ENCODE results near the gene LIMK1. TPM values are rescaled to one million over a fixed set of nuclear protein-coding genes. Genes with fewer than 3 reads are reported as not detected.
"Not testable (repeated sequence)": the region's sequence is repeated elsewhere in the genome, so short reads cannot be mapped to it uniquely, and the experiment has no call there.

LIMK1 gene
- total RNA-seq, 1 experiment from 2014 or later: 43.4 TPM

DNA sequence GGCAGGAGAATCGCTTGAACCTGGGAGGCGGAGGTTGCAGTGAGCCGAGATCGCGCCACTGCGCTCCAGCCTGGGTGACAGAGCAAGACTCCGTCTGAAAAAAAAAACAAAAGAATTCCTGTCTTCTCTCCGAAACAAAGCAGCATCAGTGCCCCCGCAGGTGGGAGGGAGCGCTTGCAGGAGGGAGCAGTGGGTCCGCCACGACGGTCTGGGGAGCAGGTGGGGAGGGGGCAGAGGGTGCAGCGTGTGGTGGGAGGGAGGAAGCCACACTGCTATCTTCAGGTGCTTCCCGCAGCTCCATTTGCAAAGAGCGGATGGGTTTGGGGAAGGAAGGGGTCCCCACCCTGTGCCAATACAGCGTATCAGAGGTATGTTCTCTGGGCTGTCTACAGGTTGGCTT, 31.7 kb downstream of the LIMK1 start:
- DNase-seq: no peak
- Histone ChIP-seq H3K27ac (no peak overlapping the region), H3K4me3 (no peak overlapping the region), H3K9me3 (replicated peaks) (no peaks in the 10 kb centered on the region), H3K36me3 (peaks cover 59% of the 10 kb centered on the region), H3K27me3 (no peaks in the 10 kb centered on the region), H3K4me1 (no peaks in the 10 kb centered on the region)

DNA sequence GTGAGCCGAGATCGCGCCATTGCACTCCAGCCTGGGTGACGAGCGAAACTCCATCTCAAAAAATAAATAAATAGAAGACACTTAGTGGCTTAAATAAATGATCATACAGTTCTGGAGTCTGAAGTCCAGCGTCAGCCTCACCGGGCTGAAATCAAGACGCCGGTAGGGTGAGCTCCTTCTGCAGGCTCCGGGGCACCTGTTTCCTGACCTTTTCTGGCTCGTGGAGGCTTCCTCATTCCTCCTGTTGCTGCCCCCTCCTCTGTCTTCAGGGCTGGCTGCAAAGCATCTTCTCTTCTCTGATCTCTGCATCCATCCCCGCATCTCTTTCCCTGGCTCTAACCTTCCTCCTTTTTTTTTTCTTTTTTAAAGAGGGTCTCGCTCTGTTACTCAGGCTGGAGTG, 32.8 kb downstream of the LIMK1 start:
- Histone ChIP-seq H3K36me3 (peaks cover 50% of the 10 kb centered on the region), H3K9me3 (replicated peaks) (no peaks in the 10 kb centered on the region), H3K4me3 (no peak overlapping the region), H3K4me1 (no peaks in the 10 kb centered on the region), H3K27ac (no peak overlapping the region), H3K27me3 (no peaks in the 10 kb centered on the region)
- no peak for DNase-seq

DNA sequence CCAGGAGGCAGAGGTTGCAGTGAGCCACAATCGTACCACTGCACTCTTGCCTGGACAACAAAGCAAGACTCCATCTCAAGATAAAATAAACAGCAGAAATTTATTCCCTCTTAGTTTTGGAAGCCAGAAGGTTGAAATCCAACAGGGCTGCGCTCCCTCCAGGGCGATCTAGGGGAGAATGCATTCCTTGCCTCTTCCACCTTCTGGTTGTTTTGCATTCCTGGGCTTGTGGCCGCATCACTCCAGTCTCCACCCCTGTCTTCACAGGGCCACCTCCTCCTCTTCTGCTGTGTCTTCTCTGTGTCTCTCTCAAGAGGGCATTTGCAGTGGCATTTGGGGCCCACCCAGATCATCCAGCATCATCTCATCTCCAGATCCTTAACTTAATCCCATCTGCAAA, 36.2 kb downstream of the LIMK1 start:
- DNase-seq: no peak
- no peaks in the 10 kb centered on the region for H3K9me3 ChIP-seq (replicated peaks)
- H3K4me1 ChIP-seq: no peaks in the 10 kb centered on the region
- H3K27ac ChIP-seq: no peak overlapping the region
- no peaks in the 10 kb centered on the region for H3K27me3 ChIP-seq
- peaks cover 28% of the 10 kb centered on the region for H3K36me3 ChIP-seq
- no peak overlapping the region for H3K4me3 ChIP-seq

GRCh38 chr7:74121401-74122249, 38.0 kb downstream of the LIMK1 start:
- no peaks in the 10 kb centered on the region for H3K27me3 ChIP-seq
- no peak for DNase-seq
- H3K4me3 ChIP-seq: no peak overlapping the region
- H3K4me1 ChIP-seq: no peaks in the 10 kb centered on the region
- H3K36me3 ChIP-seq: peaks cover 28% of the 10 kb centered on the region
- no peak overlapping the region for H3K27ac ChIP-seq
- no peaks in the 10 kb centered on the region for H3K9me3 ChIP-seq (replicated peaks)

- not testable (repeated sequence) for H3K4me3 ChIP-seq; H3K9me3 ChIP-seq (replicated peaks); H3K4me1 ChIP-seq; H3K27me3 ChIP-seq; DNase-seq; H3K27ac ChIP-seq
- peaks cover 13% of the 10 kb centered on the region for H3K36me3 ChIP-seq
Measured at GRCh38 chr7:74123892-74124291, 40.3 kb downstream of the LIMK1 start.

- no peaks in the 10 kb centered on the region for H3K36me3 ChIP-seq
- 0 out of 2 replicates have a peak, but pooled peaks cover 2% of the 10 kb centered on the region for H3K27me3 ChIP-seq
- H3K4me1 ChIP-seq: no peaks in the 10 kb centered on the region
- no peak for DNase-seq
- no peaks in the 10 kb centered on the region for H3K9me3 ChIP-seq (replicated peaks)
- H3K4me3 ChIP-seq: no peak overlapping the region
- no peak overlapping the region for H3K27ac ChIP-seq
Measured at GRCh38 chr7:74126220-74126880, 42.7 kb downstream of the LIMK1 start.

DNA sequence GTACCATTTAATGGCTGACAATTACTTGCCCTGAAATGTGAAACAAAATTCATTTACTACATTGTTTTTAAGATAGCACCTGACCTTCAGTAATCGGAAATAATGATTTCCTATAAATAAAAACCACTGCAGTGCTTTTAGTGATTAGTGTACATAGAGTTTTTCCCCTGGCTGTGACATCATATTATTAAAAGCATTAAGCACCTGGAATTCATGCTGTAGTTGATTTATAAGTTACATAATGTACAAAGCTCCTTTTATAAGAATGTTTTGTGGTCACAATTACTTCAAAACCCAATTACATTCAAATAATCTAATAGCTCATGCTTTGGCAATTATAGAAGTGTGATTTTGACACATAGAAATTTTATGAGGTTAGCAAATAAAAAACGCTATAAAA, 46.3 kb downstream of the LIMK1 start:
- Histone ChIP-seq H3K9me3 (replicated peaks) (no peaks in the 10 kb centered on the region), H3K4me3 (no peak overlapping the region), H3K27ac (no peak overlapping the region), H3K36me3 (no peaks in the 10 kb centered on the region), H3K27me3 (0 out of 2 replicates have a peak, but pooled peaks cover 3% of the 10 kb centered on the region), H3K4me1 (no peaks in the 10 kb centered on the region)
- no peak for DNase-seq

- Histone ChIP-seq H3K27me3 (0 out of 2 replicates have a peak, but pooled peaks cover 3% of the 10 kb centered on the region), H3K27ac (no peak overlapping the region), H3K4me1 (no peaks in the 10 kb centered on the region), H3K9me3 (replicated peaks) (no peaks in the 10 kb centered on the region), H3K4me3 (no peak overlapping the region), H3K36me3 (no peaks in the 10 kb centered on the region)
- DNase-seq: no peak
Measured at GRCh38 chr7:74130518-74130917, 46.9 kb downstream of the LIMK1 start.

DNA sequence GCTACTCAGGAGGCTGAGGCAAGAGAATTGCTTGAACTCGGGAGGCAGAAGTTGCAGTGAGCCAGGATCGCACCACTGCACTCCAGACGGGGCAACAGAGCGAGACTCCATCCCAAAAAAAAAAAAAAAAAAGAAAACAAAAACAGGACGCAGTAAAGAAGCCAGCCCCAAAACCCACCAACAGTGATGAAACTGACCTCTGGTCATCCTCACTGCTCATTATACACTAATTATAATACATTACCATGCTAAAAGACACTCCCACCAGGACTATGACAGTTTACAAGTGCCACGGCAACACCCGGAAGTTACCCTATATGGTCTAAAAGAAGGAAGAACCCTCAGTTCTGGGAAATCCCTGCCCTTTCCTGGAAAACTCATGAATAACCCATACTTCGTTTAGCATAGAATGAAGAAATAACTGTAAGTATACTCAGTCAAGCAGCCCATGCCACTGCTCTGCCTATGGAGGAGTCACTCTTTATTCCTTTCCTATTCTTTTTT, 50.6 kb downstream of the LIMK1 start:
- no peak for DNase-seq

GRCh38 chr7:74138334-74138867, 54.8 kb downstream of the LIMK1 start:
- DNase-seq: no peak
- no peaks in the 10 kb centered on the region for H3K4me1 ChIP-seq
- H3K27me3 ChIP-seq: no peaks in the 10 kb centered on the region
- H3K9me3 ChIP-seq (replicated peaks): no peaks in the 10 kb centered on the region; the same call in 1 of the 2 replicates
- H3K4me3 ChIP-seq: no peak overlapping the region
- H3K27ac ChIP-seq: no peak overlapping the region
- no peaks in the 10 kb centered on the region for H3K36me3 ChIP-seq

More for the DNA sequence above, 50.6 kb downstream of the LIMK1 start:
- Histone ChIP-seq H3K27ac (no peak overlapping the region), H3K4me1 (no peaks in the 10 kb centered on the region), H3K36me3 (no peaks in the 10 kb centered on the region), H3K4me3 (no peak overlapping the region), H3K9me3 (replicated peaks) (no peaks in the 10 kb centered on the region), H3K27me3 (0 out of 2 replicates have a peak, but pooled peaks cover 3% of the 10 kb centered on the region)

DNA sequence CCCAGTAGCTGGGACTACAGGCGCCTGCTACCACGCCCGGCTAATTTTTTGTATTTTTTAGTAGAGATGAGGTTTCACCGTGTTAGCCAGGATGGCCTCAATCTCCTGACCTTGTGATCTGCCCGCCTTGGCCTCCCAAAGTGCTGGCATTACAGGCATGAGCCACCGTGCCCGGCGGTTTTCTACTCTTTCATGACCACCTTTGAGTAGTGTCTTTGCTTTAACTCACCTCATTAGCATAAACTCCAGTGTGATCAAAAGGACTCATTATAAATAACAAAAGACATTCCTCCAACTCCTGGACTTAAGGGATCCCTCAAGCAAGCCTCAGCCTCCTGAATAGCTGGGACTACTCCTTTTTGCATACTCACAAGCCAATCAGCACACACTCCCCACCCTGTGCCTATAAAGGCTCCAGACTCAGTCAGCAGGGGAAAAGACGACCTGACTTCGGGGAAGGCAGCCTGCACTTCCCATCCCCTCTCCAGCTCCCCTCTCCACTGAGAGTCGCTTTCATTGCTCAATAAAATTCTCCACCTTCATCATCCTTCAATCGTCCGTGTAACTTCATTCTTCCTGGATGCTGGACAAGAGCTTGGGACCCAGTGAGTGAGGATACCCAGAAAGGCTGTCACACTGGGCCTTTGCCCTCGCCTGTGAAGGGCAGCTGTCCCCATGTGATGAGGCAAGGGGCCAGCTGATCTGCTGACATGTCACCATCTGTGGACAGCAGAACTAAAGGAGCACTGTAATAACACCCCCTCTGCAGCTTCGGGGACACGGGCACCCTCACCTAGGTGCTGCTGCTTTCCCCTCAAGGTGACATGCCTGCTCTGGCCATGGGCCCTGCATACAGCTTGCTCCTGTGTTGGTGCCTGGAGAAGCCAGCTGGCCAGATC, 55.6 kb downstream of the LIMK1 start:
- H3K9me3 ChIP-seq (replicated peaks): no peaks in the 10 kb centered on the region; the same call in 1 of the 2 replicates
- H3K27ac ChIP-seq: no peak overlapping the region
- H3K4me1 ChIP-seq: no peaks in the 10 kb centered on the region
- no peak overlapping the region for H3K4me3 ChIP-seq
- DNase-seq: no peak
- H3K27me3 ChIP-seq: no peaks in the 10 kb centered on the region
- no peaks in the 10 kb centered on the region for H3K36me3 ChIP-seq

GRCh38 chr7:74141705-74142104, 58.1 kb downstream of the LIMK1 start:
- Histone ChIP-seq H3K4me3 (no peak overlapping the region), H3K36me3 (no peaks in the 10 kb centered on the region), H3K4me1 (no peaks in the 10 kb centered on the region), H3K27ac (no peak overlapping the region), H3K9me3 (replicated peaks) (no peaks in the 10 kb centered on the region; the same call in 1 of the 2 replicates), H3K27me3 (no peaks in the 10 kb centered on the region)
- DNase-seq: no peak

GRCh38 chr7:74143383-74143782, 59.8 kb downstream of the LIMK1 start:
- H3K27me3 ChIP-seq: no peaks in the 10 kb centered on the region
- no peak for DNase-seq
- no peaks in the 10 kb centered on the region; the same call in 1 of the 2 replicates for H3K9me3 ChIP-seq (replicated peaks)
- no peak overlapping the region for H3K4me3 ChIP-seq
- no peaks in the 10 kb centered on the region for H3K4me1 ChIP-seq
- no peak overlapping the region for H3K27ac ChIP-seq
- H3K36me3 ChIP-seq: no peaks in the 10 kb centered on the region

- DNase-seq: no peak
- Histone ChIP-seq H3K9me3 (replicated peaks) (no peaks in the 10 kb centered on the region), H3K36me3 (no peaks in the 10 kb centered on the region), H3K4me3 (no peak overlapping the region), H3K4me1 (no peaks in the 10 kb centered on the region), H3K27me3 (no peaks in the 10 kb centered on the region), H3K27ac (no peak overlapping the region)
Measured at GRCh38 chr7:74148491-74148890, 64.9 kb downstream of the LIMK1 start.
